ENCODE results near the gene GPS1.

GPS1 gene

DNA sequence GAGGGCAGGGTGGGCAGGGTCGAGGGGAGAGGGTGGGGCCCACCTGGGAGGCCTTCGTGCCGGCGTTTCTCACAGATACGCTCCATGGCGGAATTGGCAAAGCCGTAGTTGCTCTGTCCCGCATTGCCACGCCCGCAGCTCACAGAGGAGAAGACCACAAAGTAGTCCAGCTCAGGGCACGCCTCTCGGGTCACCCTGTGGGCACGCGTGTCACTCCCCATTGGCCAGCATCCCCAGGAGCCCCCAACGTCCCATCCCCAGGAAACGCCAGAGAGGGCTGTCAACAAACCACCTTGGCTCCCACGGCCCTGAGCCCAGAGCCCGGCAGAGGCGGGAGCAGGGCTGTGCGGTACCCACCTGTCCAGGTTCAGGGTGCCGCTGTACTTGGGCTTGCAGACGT, 30.3 kb downstream of the GPS1 start:
- Histone ChIP-seq H4K20me1 (peaks cover 0 to 97% (median 92%) of the 10 kb centered on the region in 11 experiments; a peak in 20 of 22 replicates), H3K36me3 (peaks cover 86 to 97% (median 93%) of the 10 kb centered on the region in 11 experiments), H3K4me1 (peaks cover 0 to 7% (median under 1%) of the 10 kb centered on the region in 10 experiments; a peak in 7 of 20 replicates), H3K27ac (no peak overlapping the region), H3K4me3 (no peak overlapping the region), H3K9me3 (replicated peaks in 1 of 11) (no peaks in the 10 kb centered on the region), H3K4me2 (no peak overlapping the region), H3K27me3 (no peaks in the 10 kb centered on the region), H3K9ac (no peak overlapping the region)
- no peak for TF ChIP-seq Cebpa-rat (IDR thresholded peaks at IDR 0.05)

DNA sequence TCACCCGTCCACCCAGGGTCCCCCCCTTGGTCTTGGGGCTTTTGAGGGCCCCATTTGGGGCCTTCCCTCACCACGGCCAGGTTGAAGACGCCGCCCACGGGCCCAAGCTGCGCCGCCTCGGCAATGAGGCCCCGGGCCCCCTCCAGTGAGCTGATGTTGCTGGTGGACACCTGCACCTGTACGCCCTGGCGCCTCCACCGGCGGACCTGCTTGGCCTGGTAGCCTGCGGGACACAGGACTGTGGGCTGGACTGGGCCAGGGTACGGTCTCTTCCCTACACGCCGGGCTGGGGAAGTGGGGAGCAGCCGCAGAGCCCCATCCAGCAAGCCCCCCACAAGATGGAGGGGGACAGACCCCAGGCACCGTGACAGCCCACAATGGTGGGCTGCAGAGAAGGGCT, 30.8 kb downstream of the GPS1 start:
- H3K9ac ChIP-seq, result no peak overlapping the region
- H3K27me3 ChIP-seq, result no peaks in the 10 kb centered on the region
- H3K27ac ChIP-seq, result no peak overlapping the region
- H3K4me2 ChIP-seq, result no peak overlapping the region
- H3K4me1 ChIP-seq, result 0 out of 20 replicates have a peak, but pooled peaks cover 0 to 4% (median 0%) of the 10 kb centered on the region in 10 experiments
- no peaks in the 10 kb centered on the region for H3K9me3 ChIP-seq (replicated peaks in 1 of 11)
- no peak overlapping the region for H3K4me3 ChIP-seq
- H4K20me1 ChIP-seq, result peaks cover 0 to 97% (median 93%) of the 10 kb centered on the region in 11 experiments; a peak in 20 of 22 replicates
- H3K36me3 ChIP-seq, result peaks cover 90 to 98% (median 96%) of the 10 kb centered on the region in 11 experiments
- no peak for TF ChIP-seq Cebpa-rat (IDR thresholded peaks at IDR 0.05)

DNA sequence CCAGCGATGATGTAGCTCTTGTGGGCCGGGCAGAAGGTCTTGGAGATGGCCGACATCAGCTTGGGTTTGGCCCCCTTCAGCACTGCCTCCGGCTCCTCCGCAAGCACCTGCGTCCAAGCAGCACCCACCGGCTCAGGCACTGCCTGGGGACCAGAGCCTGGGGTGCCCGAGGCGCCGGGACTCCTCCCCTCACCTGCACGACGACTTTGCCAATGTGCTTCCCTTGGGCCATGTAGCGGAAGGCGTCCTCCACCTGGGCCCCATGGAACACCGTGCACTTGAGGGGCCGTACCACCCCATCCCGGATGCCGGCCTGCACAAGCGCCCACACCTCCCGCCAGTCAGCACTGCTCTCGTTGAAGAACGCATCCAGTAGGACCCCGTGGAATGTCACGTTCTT, 31.3 kb downstream of the GPS1 start:
- TF ChIP-seq Cebpa-rat (IDR thresholded peaks at IDR 0.05), result no peak
- H3K4me3 ChIP-seq, result no peak overlapping the region
- no peaks in the 10 kb centered on the region for H3K27me3 ChIP-seq
- H3K4me2 ChIP-seq, result no peak overlapping the region
- peaks cover 93 to 98% (median 96%) of the 10 kb centered on the region in 11 experiments for H3K36me3 ChIP-seq
- H4K20me1 ChIP-seq, result peaks cover 0 to 97% (median 93%) of the 10 kb centered on the region in 11 experiments; a peak in 20 of 22 replicates
- no peak overlapping the region for H3K27ac ChIP-seq
- H3K9ac ChIP-seq, result no peak overlapping the region
- no peaks in the 10 kb centered on the region for H3K9me3 ChIP-seq (replicated peaks in 1 of 11)
- no peaks in the 10 kb centered on the region for H3K4me1 ChIP-seq

DNA sequence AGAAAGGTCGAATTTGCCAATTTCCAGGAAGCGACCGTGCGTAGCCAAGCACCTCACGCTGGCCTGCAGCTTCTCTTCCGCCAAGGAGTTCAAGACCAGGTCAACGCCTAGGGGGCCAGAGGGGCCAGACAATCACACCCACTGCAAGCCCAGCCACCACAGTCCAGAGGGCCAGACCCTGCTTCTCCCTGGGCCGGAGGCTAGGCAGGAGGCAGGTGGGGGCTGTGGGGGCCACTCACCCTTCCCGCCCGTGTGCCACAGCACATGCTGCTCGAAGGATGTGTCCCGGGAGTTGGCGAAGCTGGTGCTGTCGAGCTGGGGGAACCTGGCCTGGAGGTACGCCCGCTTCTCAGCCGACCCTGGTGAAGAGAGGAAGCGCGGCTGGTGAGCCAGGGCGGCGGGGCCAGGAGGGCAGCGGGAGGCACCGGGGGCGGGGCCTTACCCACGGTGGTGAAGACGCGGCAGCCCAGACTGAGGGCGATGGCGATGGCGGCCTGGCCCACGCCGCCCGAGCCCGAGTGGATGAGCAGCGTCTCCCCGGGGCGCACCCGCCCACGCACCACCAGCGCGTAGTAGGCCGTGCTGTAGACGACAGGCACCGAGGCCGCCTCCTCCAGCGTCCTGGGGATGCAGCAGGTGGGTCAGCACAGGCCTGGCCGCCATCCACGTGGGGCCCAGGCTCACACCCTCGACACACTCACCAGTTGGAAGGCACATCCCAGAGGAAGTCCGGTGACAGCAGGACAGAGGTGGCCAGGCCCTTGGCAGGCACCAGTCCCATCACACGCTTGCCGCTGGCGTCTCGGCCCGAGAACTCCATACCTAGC, 32.0 kb downstream of the GPS1 start:
- Histone ChIP-seq H3K27ac (no peak overlapping the region), H3K9me3 (replicated peaks in 1 of 11) (no peaks in the 10 kb centered on the region), H3K36me3 (peaks cover 93 to 98% (median 96%) of the 10 kb centered on the region in 11 experiments), H3K4me3 (no peak overlapping the region), H3K4me1 (no peaks in the 10 kb centered on the region), H4K20me1 (peaks cover 0 to 97% (median 94%) of the 10 kb centered on the region in 11 experiments; a peak in 20 of 22 replicates), H3K9ac (no peak overlapping the region), H3K27me3 (no peaks in the 10 kb centered on the region), H3K4me2 (no peak overlapping the region)
- no peak for TF ChIP-seq Cebpa-rat (IDR thresholded peaks at IDR 0.05)

DNA sequence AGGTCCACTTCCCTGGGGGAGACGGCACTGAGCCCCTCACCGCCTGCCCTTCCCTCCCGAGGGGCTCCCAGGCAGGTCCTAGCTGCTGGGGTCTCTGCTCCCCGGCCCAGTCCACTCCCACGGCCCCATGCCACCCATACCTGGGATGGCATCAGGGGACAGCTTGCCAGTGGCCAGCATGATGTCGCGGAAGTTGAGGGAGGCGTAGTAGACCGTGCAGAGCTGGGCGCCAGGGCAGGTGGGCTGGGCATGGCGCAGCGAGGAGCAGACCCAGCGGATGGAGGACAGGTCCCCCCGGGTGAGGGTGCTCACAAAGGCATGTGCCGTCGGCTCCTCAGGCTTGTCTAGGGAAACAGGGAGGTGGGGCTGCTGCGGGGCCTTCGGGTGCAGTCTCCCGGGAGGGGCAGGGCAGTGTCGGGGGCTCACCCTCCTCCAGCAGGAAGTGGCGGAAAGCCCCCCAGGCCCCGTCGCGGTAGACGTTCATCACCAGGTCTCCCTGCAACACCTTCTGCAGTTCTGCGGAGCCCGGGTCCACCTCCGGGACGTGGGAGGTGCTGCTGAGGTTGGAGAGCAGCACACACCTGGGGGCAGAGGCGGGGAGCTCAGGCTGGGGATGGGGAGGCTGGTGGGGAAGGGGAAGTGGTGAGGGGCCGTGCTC, 32.8 kb downstream of the GPS1 start:
- no peaks in the 10 kb centered on the region for H3K4me1 ChIP-seq
- peaks cover 96 to 99% (median 98%) of the 10 kb centered on the region in 11 experiments for H3K36me3 ChIP-seq
- H3K27ac ChIP-seq, result no peak overlapping the region
- no peak overlapping the region for H3K4me2 ChIP-seq
- no peaks in the 10 kb centered on the region for H3K9me3 ChIP-seq (replicated peaks in 1 of 11)
- no peaks in the 10 kb centered on the region for H3K27me3 ChIP-seq
- no peak overlapping the region for H3K4me3 ChIP-seq
- peaks cover 0 to 99% (median 96%) of the 10 kb centered on the region in 11 experiments; a peak in 20 of 22 replicates for H4K20me1 ChIP-seq
- TF ChIP-seq Cebpa-rat (IDR thresholded peaks at IDR 0.05), result no peak
- no peak overlapping the region for H3K9ac ChIP-seq

DNA sequence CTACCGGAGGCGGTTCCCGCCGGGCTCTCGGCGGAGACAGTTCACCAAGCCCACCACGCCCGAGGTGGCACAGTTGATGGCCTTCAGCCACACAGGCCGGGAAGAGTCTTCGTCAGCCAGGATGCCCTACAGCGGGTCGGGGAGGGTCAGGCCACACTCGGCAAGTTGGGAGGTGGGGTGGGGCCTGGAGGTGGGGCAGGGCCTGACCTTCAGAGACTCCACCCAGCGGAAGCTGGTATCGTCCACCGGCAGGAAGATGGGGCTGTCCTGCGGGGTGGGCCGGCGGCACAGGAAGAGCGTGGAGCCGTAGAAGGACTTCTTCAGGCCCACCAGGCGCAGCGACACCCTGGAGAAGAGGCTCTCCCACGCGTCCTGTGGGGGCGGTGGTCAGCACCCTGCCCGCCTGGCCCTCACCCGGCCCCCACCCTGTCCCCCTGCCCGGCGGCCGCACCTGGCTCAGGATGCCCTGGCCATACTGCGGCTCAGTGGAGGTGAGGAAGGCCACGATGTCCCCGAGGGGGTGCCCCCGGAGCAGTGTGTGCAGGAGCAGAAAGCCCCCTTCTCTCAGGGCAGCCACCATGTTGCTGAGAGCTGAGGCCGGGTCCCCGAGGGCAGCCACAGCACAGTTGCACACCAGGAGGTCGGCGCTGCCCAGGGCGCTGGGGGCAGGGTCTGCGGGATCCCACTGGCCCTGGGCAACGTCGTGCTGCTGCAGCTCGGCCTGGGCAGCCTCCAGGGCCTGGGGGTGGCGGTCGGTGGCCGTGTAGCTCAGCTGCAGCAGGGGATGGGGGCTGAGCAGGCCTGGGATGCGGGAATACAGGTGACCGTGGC, 33.5 kb downstream of the GPS1 start:
- Histone ChIP-seq H3K4me3 (no peak overlapping the region), H3K27ac (no peak overlapping the region), H4K20me1 (peaks cover 0 to 99% (median 96%) of the 10 kb centered on the region in 11 experiments; a peak in 20 of 22 replicates), H3K9ac (0 out of 22 replicates have a peak overlapping the region, but pooled peaks of 2 of the 11 experiments have one; percentile 7 to 22), H3K36me3 (peaks cover 96 to 99% (median 98%) of the 10 kb centered on the region in 11 experiments), H3K27me3 (no peaks in the 10 kb centered on the region), H3K9me3 (replicated peaks in 1 of 11) (no peaks in the 10 kb centered on the region), H3K4me1 (no peaks in the 10 kb centered on the region), H3K4me2 (no peak overlapping the region)
- TF ChIP-seq Cebpa-rat (IDR thresholded peaks at IDR 0.05), result no peak

DNA sequence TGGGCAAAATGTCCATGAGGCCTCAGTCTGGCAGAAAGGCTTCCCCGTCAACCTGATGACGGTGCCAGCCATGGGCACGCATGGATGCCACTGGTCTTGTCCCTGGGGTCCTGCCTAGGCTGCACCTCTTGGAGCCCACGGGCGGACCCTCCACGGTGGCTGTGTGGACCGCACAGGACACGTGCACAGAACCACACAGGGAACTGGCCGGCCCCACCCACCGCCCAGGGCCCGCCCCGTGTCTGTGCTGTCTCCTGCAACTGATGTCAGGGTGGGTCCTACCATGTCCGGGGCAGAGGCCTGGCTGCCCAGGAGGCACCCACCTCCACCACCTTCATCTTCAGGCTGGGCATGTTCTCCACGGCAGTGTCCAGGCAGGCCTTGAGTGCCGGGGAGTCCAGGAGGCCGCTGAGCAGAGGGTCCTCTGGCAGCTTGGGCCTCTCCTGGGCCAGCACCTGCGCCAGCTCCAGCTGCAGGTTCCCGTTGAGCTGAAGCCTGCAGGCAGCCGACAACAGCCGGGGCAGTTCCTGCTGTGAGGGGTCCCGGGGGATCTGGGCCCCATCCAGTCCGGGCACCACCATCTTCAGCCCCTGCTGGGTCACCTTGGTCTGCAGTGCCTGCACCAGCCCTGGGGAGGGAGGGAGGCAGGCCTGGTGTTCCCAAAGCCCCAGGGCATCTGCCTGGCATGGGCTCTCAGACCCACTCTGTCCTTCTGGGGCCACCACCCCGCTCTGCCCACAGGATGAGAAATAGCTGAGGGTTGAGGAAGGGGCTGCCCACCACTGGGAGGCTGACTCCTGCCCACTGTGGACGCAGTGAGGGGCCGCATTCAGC, 34.5 kb downstream of the GPS1 start:
- peak overlapping the region in 3 of 11 experiments; percentile 7 to 35 (median 22); a peak in 2 of 22 replicates for H3K9ac ChIP-seq
- H3K36me3 ChIP-seq, result peaks cover 96 to 99% (median 98%) of the 10 kb centered on the region in 11 experiments
- H3K4me3 ChIP-seq, result no peak overlapping the region
- H3K27me3 ChIP-seq, result no peaks in the 10 kb centered on the region
- H3K9me3 ChIP-seq (replicated peaks in 1 of 11), result no peaks in the 10 kb centered on the region
- no peak overlapping the region for H3K4me2 ChIP-seq
- no peak for TF ChIP-seq Cebpa-rat (IDR thresholded peaks at IDR 0.05)
- no peaks in the 10 kb centered on the region for H3K4me1 ChIP-seq
- H3K27ac ChIP-seq, result no peak overlapping the region
- peaks cover 0 to 99% (median 96%) of the 10 kb centered on the region in 11 experiments; a peak in 20 of 22 replicates for H4K20me1 ChIP-seq
